HG02938 (cell line): ENCODE data around the gene MAPKAP1.
"Not testable (repeated sequence)": the region's sequence is repeated elsewhere in the genome, so short reads cannot be mapped to it uniquely, and the experiment has no call there.

Source experiments
- ATAC-seq: cut with Tn5 transposase; IDR thresholded peaks from one replicate; pipeline ENCODE4 v1.9.1; 2021; ENCODE audit warnings: mild to moderate bottlenecking, moderate library complexity; ENCODE audit not compliant: unreplicated experiment

Gene MAPKAP1

GRCh38 chr9:125609744-125610143 lies 97.3 kb downstream of the MAPKAP1 start:
- no peak for ATAC-seq

GRCh38 chr9:125608489-125609224 lies 98.4 kb downstream of the MAPKAP1 start:
- no peak for ATAC-seq

GRCh38 chr9:125604196-125604595 lies 102.8 kb downstream of the MAPKAP1 start:
- ATAC-seq: no peak

- ATAC-seq: no peak
These were observed 103.5 kb downstream of the MAPKAP1 start for GRCh38 chr9:125603478-125604021.

- ATAC-seq: no peak
These were observed 105.0 kb downstream of the MAPKAP1 start for GRCh38 chr9:125601961-125602360.

- no peak for ATAC-seq
These were observed 106.8 kb downstream of the MAPKAP1 start for GRCh38 chr9:125600194-125600593.

- no peak for ATAC-seq
These were observed 112.8 kb downstream of the MAPKAP1 start for GRCh38 chr9:125594223-125594610.

GRCh38 chr9:125593581-125594222 lies 113.3 kb downstream of the MAPKAP1 start:
- no peak for ATAC-seq

- ATAC-seq: no peak
These were observed 115.1 kb downstream of the MAPKAP1 start for GRCh38 chr9:125591888-125592287.

GRCh38 chr9:125591245-125591644 lies 115.8 kb downstream of the MAPKAP1 start:
- ATAC-seq: no peak

GRCh38 chr9:125589287-125589686 lies 117.7 kb downstream of the MAPKAP1 start:
- ATAC-seq: no peak

GRCh38 chr9:125587819-125588460 lies 119.1 kb downstream of the MAPKAP1 start:
- no peak for ATAC-seq

GRCh38 chr9:125586172-125586511 lies 120.9 kb downstream of the MAPKAP1 start:
- no peak for ATAC-seq

- ATAC-seq: no peak
These were observed 121.4 kb downstream of the MAPKAP1 start for GRCh38 chr9:125585503-125586171.

GRCh38 chr9:125580701-125581286 lies 126.2 kb downstream of the MAPKAP1 start:
- ATAC-seq: no peak

- no peak for ATAC-seq
These were observed 127.7 kb downstream of the MAPKAP1 start for GRCh38 chr9:125579030-125579932.

GRCh38 chr9:125574126-125574877 lies 132.7 kb downstream of the MAPKAP1 start:
- ATAC-seq: no peak

GRCh38 chr9:125572461-125572860 lies 134.5 kb downstream of the MAPKAP1 start:
- ATAC-seq: not testable (repeated sequence)

GRCh38 chr9:125571824-125572223 lies 135.2 kb downstream of the MAPKAP1 start:
- ATAC-seq: not testable (repeated sequence)
